ENCODE results near the gene PAX3. TPM values are rescaled to one million over a fixed set of nuclear protein-coding genes. Genes with fewer than 3 reads are reported as not detected.

Gene PAX3
- total RNA-seq, 1 experiment from 2014 or later = not detected

GRCh38 chr2:222318026-222318711, 19.4 kb upstream of the PAX3 start:
- H3K27me3 ChIP-seq (ENCODE audit: control insufficient read depth, insufficient read depth, low read length) = peaks cover 95% of the 10 kb centered on the region
- DNase-seq = peak; percentile 92
- H3K36me3 ChIP-seq (replicated peaks; ENCODE audit: control insufficient read depth, insufficient read depth, low read length) = no peaks in the 10 kb centered on the region
- peak overlapping the region; percentile 26 for H3K4me3 ChIP-seq (ENCODE audit: insufficient read depth, low read depth, low read length)

GRCh38 chr2:222315443-222316121, 16.8 kb upstream of the PAX3 start:
- DNase-seq = peak; percentile 68
- Histone ChIP-seq H3K4me3 (ENCODE audit: insufficient read depth, low read depth, low read length) (no peak overlapping the region), H3K36me3 (replicated peaks; ENCODE audit: control insufficient read depth, insufficient read depth, low read length) (no peaks in the 10 kb centered on the region), H3K27me3 (ENCODE audit: control insufficient read depth, insufficient read depth, low read length) (peaks cover 97% of the 10 kb centered on the region)

- DNase-seq = no peak
- no peaks in the 10 kb centered on the region for H3K36me3 ChIP-seq (replicated peaks; ENCODE audit: control insufficient read depth, insufficient read depth, low read length)
- no peak overlapping the region for H3K4me3 ChIP-seq (ENCODE audit: insufficient read depth, low read depth, low read length)
- peaks cover 99% of the 10 kb centered on the region for H3K27me3 ChIP-seq (ENCODE audit: control insufficient read depth, insufficient read depth, low read length)
These were observed 15.0 kb upstream of the PAX3 start for GRCh38 chr2:222313816-222314215.

- peak; percentile 73 for DNase-seq
- no peaks in the 10 kb centered on the region for H3K36me3 ChIP-seq (replicated peaks; ENCODE audit: control insufficient read depth, insufficient read depth, low read length)
- H3K27me3 ChIP-seq (ENCODE audit: control insufficient read depth, insufficient read depth, low read length) = peaks cover 100% of the 10 kb centered on the region
- no peak overlapping the region for H3K4me3 ChIP-seq (ENCODE audit: insufficient read depth, low read depth, low read length)
These were observed 13.4 kb upstream of the PAX3 start for GRCh38 chr2:222311978-222312738.

GRCh38 chr2:222311319-222311977, 12.7 kb upstream of the PAX3 start:
- Histone ChIP-seq H3K4me3 (ENCODE audit: insufficient read depth, low read depth, low read length) (no peak overlapping the region), H3K27me3 (ENCODE audit: control insufficient read depth, insufficient read depth, low read length) (peaks cover 100% of the 10 kb centered on the region), H3K36me3 (replicated peaks; ENCODE audit: control insufficient read depth, insufficient read depth, low read length) (no peaks in the 10 kb centered on the region)
- DNase-seq = peak; percentile 77

- DNase-seq = no peak
- Histone ChIP-seq H3K36me3 (replicated peaks; ENCODE audit: control insufficient read depth, insufficient read depth, low read length) (no peaks in the 10 kb centered on the region), H3K27me3 (ENCODE audit: control insufficient read depth, insufficient read depth, low read length) (peaks cover 100% of the 10 kb centered on the region), H3K4me3 (ENCODE audit: insufficient read depth, low read depth, low read length) (no peak overlapping the region)
These were observed 12.0 kb upstream of the PAX3 start for GRCh38 chr2:222310747-222311318.

GRCh38 chr2:222309766-222310165, 11.0 kb upstream of the PAX3 start:
- DNase-seq = no peak
- Histone ChIP-seq H3K4me3 (ENCODE audit: insufficient read depth, low read depth, low read length) (no peak overlapping the region), H3K36me3 (replicated peaks; ENCODE audit: control insufficient read depth, insufficient read depth, low read length) (no peaks in the 10 kb centered on the region), H3K27me3 (ENCODE audit: control insufficient read depth, insufficient read depth, low read length) (peaks cover 100% of the 10 kb centered on the region)

- Histone ChIP-seq H3K36me3 (replicated peaks; ENCODE audit: control insufficient read depth, insufficient read depth, low read length) (no peaks in the 10 kb centered on the region), H3K4me3 (ENCODE audit: insufficient read depth, low read depth, low read length) (no peak overlapping the region), H3K27me3 (ENCODE audit: control insufficient read depth, insufficient read depth, low read length) (peaks cover 100% of the 10 kb centered on the region)
- DNase-seq = no peak
These were observed 10.6 kb upstream of the PAX3 start for GRCh38 chr2:222309361-222309760.

- H3K27me3 ChIP-seq (ENCODE audit: control insufficient read depth, insufficient read depth, low read length) = peaks cover 100% of the 10 kb centered on the region
- no peak overlapping the region for H3K4me3 ChIP-seq (ENCODE audit: insufficient read depth, low read depth, low read length)
- H3K36me3 ChIP-seq (replicated peaks; ENCODE audit: control insufficient read depth, insufficient read depth, low read length) = no peaks in the 10 kb centered on the region
- peak; percentile 51 for DNase-seq
These were observed 9.4 kb upstream of the PAX3 start for GRCh38 chr2:222307978-222308730.

- peak; percentile 78 for DNase-seq
- no peak overlapping the region for H3K4me3 ChIP-seq (ENCODE audit: insufficient read depth, low read depth, low read length)
- no peaks in the 10 kb centered on the region for H3K36me3 ChIP-seq (replicated peaks; ENCODE audit: control insufficient read depth, insufficient read depth, low read length)
- H3K27me3 ChIP-seq (ENCODE audit: control insufficient read depth, insufficient read depth, low read length) = peaks cover 100% of the 10 kb centered on the region
These were observed 8.5 kb upstream of the PAX3 start for GRCh38 chr2:222307143-222307756.

GRCh38 chr2:222306393-222307142, 7.8 kb upstream of the PAX3 start:
- H3K27me3 ChIP-seq (ENCODE audit: control insufficient read depth, insufficient read depth, low read length) = peaks cover 100% of the 10 kb centered on the region
- peak; percentile 61 for DNase-seq
- H3K4me3 ChIP-seq (ENCODE audit: insufficient read depth, low read depth, low read length) = no peak overlapping the region
- H3K36me3 ChIP-seq (replicated peaks; ENCODE audit: control insufficient read depth, insufficient read depth, low read length) = no peaks in the 10 kb centered on the region

GRCh38 chr2:222305516-222306392, 7.0 kb upstream of the PAX3 start:
- peak; percentile 81 for DNase-seq
- H3K36me3 ChIP-seq (replicated peaks; ENCODE audit: control insufficient read depth, insufficient read depth, low read length) = no peaks in the 10 kb centered on the region
- H3K4me3 ChIP-seq (ENCODE audit: insufficient read depth, low read depth, low read length) = peak overlapping the region; percentile 10; the same call in 1 of the 2 replicates
- H3K27me3 ChIP-seq (ENCODE audit: control insufficient read depth, insufficient read depth, low read length) = peaks cover 100% of the 10 kb centered on the region
